Measurements from ENCODE around the gene TCF7L1. TPM values are rescaled to one million over a fixed set of nuclear protein-coding genes. Genes with fewer than 3 reads are reported as not detected.

TCF7L1 gene
- total and polyA plus RNA-seq, 9 of the 15 experiments (the other 6 are each of a cell fraction or from before 2014, with no cell fraction given) = 0.03 to 0.11 (median 0.07) TPM; not detected in 5

DNA sequence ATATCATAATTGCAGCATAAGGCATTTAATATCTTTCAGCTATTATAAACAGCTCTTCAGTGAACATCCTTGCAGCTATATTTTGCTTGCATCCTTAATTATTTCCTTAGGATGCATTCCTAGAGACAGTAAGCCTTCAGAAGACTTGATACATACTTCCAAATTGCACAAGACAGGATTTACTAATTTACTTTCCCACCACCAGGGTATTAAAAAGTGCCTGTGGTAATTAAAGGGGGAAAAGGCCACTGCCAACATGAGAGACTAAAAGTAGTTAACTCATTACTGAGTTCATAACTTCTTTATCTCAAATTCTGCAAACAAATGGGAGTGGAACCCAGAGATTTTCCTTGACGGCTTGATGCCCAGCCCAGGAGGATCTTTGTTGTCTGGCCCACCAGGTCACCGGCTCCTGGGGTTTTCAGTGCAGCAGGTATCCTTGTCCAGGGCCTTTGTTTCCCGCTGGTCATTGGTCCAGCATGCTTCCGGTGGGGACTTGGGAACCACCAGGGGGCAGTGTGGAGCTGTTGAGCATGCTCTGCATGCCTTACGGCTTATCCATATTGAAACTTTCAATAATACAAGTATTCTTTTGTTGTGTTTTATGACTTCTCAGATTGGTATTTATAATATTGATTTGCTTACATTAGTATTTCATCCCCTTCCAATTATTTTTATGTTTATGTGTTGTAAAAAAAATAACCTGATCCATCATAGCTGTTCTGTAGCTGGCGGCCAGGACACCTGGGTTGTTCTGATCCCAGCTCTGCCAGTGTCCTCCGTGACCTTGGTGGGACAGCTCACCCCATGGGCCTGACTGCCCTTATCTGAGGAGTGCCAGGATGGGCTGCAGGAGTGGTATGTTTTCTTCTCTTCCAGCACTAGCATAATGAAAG, 133.2 kb downstream of the TCF7L1 start (continued):
- TF ChIP-seq, protein P1, sequence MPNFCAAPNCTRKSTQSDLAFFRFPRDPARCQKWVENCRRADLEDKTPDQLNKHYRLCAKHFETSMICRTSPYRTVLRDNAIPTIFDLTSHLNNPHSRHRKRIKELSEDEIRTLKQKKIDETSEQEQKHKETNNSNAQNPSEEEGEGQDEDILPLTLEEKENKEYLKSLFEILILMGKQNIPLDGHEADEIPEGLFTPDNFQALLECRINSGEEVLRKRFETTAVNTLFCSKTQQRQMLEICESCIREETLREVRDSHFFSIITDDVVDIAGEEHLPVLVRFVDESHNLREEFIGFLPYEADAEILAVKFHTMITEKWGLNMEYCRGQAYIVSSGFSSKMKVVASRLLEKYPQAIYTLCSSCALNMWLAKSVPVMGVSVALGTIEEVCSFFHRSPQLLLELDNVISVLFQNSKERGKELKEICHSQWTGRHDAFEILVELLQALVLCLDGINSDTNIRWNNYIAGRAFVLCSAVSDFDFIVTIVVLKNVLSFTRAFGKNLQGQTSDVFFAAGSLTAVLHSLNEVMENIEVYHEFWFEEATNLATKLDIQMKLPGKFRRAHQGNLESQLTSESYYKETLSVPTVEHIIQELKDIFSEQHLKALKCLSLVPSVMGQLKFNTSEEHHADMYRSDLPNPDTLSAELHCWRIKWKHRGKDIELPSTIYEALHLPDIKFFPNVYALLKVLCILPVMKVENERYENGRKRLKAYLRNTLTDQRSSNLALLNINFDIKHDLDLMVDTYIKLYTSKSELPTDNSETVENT (CRISPR knock-in tag; IDR thresholded peaks at IDR 0.05) = no peak
- TF ChIP-seq GABPA (tag; conservative IDR thresholded peaks at IDR 0.05; ENCODE audit: low read depth) (peak; percentile 57), FOXJ2 (tag; IDR thresholded peaks at IDR 0.05) (no peak), MTA3 (IDR thresholded peaks at IDR 0.05; ENCODE audit: borderline replicate concordance) (no peak), ZNF778 (CRISPR knock-in tag; IDR thresholded peaks at IDR 0.05) (no peak), TAL1 (IDR thresholded peaks at IDR 0.05) (no peak), ZNF408 (CRISPR knock-in tag; IDR thresholded peaks at IDR 0.05; ENCODE audit: low read depth) (no peak)
- TF ChIP-seq, protein P2, sequence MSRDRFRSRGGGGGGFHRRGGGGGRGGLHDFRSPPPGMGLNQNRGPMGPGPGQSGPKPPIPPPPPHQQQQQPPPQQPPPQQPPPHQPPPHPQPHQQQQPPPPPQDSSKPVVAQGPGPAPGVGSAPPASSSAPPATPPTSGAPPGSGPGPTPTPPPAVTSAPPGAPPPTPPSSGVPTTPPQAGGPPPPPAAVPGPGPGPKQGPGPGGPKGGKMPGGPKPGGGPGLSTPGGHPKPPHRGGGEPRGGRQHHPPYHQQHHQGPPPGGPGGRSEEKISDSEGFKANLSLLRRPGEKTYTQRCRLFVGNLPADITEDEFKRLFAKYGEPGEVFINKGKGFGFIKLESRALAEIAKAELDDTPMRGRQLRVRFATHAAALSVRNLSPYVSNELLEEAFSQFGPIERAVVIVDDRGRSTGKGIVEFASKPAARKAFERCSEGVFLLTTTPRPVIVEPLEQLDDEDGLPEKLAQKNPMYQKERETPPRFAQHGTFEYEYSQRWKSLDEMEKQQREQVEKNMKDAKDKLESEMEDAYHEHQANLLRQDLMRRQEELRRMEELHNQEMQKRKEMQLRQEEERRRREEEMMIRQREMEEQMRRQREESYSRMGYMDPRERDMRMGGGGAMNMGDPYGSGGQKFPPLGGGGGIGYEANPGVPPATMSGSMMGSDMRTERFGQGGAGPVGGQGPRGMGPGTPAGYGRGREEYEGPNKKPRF (IDR thresholded peaks at IDR 0.05; ENCODE audit: low read depth, low read length) = no peak
- TF ChIP-seq, protein P3, sequence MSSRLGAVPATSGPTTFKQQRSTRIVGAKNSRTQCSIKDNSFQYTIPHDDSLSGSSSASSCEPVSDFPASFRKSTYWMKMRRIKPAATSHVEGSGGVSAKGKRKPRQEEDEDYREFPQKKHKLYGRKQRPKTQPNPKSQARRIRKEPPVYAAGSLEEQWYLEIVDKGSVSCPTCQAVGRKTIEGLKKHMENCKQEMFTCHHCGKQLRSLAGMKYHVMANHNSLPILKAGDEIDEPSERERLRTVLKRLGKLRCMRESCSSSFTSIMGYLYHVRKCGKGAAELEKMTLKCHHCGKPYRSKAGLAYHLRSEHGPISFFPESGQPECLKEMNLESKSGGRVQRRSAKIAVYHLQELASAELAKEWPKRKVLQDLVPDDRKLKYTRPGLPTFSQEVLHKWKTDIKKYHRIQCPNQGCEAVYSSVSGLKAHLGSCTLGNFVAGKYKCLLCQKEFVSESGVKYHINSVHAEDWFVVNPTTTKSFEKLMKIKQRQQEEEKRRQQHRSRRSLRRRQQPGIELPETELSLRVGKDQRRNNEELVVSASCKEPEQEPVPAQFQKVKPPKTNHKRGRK (tag; IDR thresholded peaks at IDR 0.05) = no peak
- TF ChIP-seq, protein P4, sequence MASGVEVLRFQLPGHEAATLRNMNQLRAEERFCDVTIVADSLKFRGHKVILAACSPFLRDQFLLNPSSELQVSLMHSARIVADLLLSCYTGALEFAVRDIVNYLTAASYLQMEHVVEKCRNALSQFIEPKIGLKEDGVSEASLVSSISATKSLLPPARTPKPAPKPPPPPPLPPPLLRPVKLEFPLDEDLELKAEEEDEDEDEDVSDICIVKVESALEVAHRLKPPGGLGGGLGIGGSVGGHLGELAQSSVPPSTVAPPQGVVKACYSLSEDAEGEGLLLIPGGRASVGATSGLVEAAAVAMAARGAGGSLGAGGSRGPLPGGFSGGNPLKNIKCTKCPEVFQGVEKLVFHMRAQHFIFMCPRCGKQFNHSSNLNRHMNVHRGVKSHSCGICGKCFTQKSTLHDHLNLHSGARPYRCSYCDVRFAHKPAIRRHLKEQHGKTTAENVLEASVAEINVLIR (CRISPR knock-in tag; IDR thresholded peaks at IDR 0.05) = no peak
- TF ChIP-seq, protein P5, sequence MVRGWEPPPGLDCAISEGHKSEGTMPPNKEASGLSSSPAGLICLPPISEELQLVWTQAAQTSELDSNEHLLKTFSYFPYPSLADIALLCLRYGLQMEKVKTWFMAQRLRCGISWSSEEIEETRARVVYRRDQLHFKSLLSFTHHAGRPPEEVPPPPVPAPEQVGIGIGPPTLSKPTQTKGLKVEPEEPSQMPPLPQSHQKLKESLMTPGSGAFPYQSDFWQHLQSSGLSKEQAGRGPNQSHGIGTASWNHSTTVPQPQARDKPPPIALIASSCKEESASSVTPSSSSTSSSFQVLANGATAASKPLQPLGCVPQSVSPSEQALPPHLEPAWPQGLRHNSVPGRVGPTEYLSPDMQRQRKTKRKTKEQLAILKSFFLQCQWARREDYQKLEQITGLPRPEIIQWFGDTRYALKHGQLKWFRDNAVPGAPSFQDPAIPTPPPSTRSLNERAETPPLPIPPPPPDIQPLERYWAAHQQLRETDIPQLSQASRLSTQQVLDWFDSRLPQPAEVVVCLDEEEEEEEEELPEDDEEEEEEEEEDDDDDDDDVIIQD (CRISPR knock-in tag; IDR thresholded peaks at IDR 0.05) = no peak
- TF ChIP-seq, protein P6, sequence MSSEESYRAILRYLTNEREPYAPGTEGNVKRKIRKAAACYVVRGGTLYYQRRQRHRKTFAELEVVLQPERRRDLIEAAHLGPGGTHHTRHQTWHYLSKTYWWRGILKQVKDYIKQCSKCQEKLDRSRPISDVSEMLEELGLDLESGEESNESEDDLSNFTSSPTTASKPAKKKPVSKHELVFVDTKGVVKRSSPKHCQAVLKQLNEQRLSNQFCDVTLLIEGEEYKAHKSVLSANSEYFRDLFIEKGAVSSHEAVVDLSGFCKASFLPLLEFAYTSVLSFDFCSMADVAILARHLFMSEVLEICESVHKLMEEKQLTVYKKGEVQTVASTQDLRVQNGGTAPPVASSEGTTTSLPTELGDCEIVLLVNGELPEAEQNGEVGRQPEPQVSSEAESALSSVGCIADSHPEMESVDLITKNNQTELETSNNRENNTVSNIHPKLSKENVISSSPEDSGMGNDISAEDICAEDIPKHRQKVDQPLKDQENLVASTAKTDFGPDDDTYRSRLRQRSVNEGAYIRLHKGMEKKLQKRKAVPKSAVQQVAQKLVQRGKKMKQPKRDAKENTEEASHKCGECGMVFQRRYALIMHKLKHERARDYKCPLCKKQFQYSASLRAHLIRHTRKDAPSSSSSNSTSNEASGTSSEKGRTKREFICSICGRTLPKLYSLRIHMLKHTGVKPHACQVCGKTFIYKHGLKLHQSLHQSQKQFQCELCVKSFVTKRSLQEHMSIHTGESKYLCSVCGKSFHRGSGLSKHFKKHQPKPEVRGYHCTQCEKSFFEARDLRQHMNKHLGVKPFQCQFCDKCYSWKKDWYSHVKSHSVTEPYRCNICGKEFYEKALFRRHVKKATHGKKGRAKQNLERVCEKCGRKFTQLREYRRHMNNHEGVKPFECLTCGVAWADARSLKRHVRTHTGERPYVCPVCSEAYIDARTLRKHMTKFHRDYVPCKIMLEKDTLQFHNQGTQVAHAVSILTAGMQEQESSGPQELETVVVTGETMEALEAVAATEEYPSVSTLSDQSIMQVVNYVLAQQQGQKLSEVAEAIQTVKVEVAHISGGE (CRISPR knock-in tag; IDR thresholded peaks at IDR 0.05) = no peak

All from K562 (cell line).